Breast epithelium (tissue), 3 donors: Measurements from ENCODE around the gene HAL.

Experiments used
- POLR2A ChIP-seq: fragments of 450-650 bp; IDR thresholded peaks from one replicate; pipeline ENCODE4 v1.6.1; 2016; ENCODE audit warnings: antibody characterized with exemption, mild to moderate bottlenecking, moderate library complexity
- POLR2AphosphoS5 ChIP-seq, 3 donors: sonication (generic); formaldehyde crosslinking; IDR thresholded peaks; one replicate each; pipeline ENCODE4 v1.6.1; 2017; ENCODE audit warnings: antibody characterized with exemption in 3 of 3
- TF ChIP-seq, protein P1 (sequence below), 3 donors: fragments of 450-650 bp; IDR thresholded peaks; one replicate each; pipeline ENCODE4 v1.5.1; 2016 to 2017; ENCODE audit warnings: antibody characterized with exemption in 3 of 3, mild to moderate bottlenecking in 3 of 3, moderate library complexity in 3 of 3

DNA sequence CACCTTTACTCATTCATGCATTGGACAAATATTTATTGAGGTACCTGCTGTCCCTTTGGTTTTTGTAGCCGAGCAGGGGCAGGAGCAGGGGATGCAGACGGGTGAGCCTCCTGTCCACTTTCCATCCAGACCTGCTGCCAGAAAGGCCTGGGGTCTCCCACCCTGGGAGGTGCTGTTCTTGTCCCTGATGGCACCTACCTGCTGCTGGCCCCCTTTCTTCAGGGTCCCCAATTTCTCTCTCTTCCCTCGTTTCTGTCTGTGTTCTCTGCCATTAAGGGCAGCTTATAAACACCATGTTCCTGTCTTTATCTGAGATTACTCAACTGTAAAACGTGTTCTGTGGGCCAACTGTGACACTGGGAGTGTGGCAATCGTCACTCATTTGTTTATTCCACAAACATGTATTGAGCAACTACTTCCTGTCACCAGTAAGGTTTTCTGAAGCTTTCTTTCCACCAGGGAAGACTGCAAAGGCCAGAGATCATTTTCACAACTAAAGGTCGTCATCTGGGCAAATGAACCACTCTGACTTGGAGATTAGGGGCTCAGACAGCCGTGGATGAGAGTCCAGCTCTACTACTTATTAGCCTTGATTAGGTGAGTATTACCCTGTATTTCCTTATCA is at the start of gene HAL:
- TF ChIP-seq, protein P1, sequence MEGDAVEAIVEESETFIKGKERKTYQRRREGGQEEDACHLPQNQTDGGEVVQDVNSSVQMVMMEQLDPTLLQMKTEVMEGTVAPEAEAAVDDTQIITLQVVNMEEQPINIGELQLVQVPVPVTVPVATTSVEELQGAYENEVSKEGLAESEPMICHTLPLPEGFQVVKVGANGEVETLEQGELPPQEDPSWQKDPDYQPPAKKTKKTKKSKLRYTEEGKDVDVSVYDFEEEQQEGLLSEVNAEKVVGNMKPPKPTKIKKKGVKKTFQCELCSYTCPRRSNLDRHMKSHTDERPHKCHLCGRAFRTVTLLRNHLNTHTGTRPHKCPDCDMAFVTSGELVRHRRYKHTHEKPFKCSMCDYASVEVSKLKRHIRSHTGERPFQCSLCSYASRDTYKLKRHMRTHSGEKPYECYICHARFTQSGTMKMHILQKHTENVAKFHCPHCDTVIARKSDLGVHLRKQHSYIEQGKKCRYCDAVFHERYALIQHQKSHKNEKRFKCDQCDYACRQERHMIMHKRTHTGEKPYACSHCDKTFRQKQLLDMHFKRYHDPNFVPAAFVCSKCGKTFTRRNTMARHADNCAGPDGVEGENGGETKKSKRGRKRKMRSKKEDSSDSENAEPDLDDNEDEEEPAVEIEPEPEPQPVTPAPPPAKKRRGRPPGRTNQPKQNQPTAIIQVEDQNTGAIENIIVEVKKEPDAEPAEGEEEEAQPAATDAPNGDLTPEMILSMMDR (IDR thresholded peaks at IDR 0.05), result no peak
- TF ChIP-seq POLR2A, result no peak
- TF ChIP-seq POLR2AphosphoS5 (IDR thresholded peaks at IDR 0.05), result no peak
